Measurements from ENCODE around the gene SIGMAR1.
"Not testable (repeated sequence)": the region's sequence is repeated elsewhere in the genome, so short reads cannot be mapped to it uniquely, and the experiment has no call there.

SIGMAR1 gene

GRCh38 chr9:34639322-34639721 lies 1.7 kb upstream of the SIGMAR1 start:
- H2BK12ac ChIP-seq (ENCODE audit: low read length) = not testable (repeated sequence)

GRCh38 chr9:34638138-34638445 lies 505 bp upstream of the SIGMAR1 start:
- H3K79me2 ChIP-seq (ENCODE audit: control insufficient read depth, insufficient read depth, low read length, poor library complexity) = peaks cover 4% of the 10 kb centered on the region
- H3K79me1 ChIP-seq (ENCODE audit: low read length) = peaks cover 9% of the 10 kb centered on the region
- no CpG with 5 or more reads among the region's 7 CpGs for WGBS (ENCODE audit: extremely low coverage, insufficient coverage, insufficient read length)
- DNase-seq = no peak
- peak overlapping the region; percentile 15 for H3K27ac ChIP-seq (ENCODE audit: low read depth, low read length)
- H2AK5ac ChIP-seq (ENCODE audit: low read length) = no peak overlapping the region
- H3K9ac ChIP-seq (ENCODE audit: low read length) = peak overlapping the region; percentile 64
- peak overlapping the region; percentile 23 for H2BK120ac ChIP-seq (ENCODE audit: insufficient read depth, low read length, poor library complexity)
- peak overlapping the region; percentile 77 for H2AFZ ChIP-seq (ENCODE audit: insufficient read depth, low read length, poor library complexity)
- H4K8ac ChIP-seq (ENCODE audit: low read depth, low read length) = peak overlapping the region; percentile 88
- H3K23ac ChIP-seq (ENCODE audit: low read length) = no peak overlapping the region
- no peak overlapping the region for H2BK12ac ChIP-seq (ENCODE audit: low read length)
- peaks cover 3 to 6% of the 10 kb centered on the region in 2 experiments for H3K36me3 ChIP-seq (ENCODE audit: control insufficient read depth in 1 of 2, insufficient read depth in 2 of 2, low read length in 2 of 2)
- H3K4me3 ChIP-seq (ENCODE audit: low read depth, low read length) = peak overlapping the region; percentile 85
- peak overlapping the region; percentile 95 for H3K4me2 ChIP-seq (ENCODE audit: low read length)
- peak overlapping the region; percentile 6 for H2BK5ac ChIP-seq (ENCODE audit: low read depth, low read length, poor library complexity)
- no peak overlapping the region for H3K4ac ChIP-seq (ENCODE audit: low read depth, low read length)
- H3K14ac ChIP-seq (ENCODE audit: low read length) = peak overlapping the region; percentile 48
- H3K18ac ChIP-seq (ENCODE audit: low read length) = peak overlapping the region; percentile 30
- no peaks in the 10 kb centered on the region for H3K27me3 ChIP-seq (ENCODE audit: insufficient read depth, low read length)
- H4K12ac ChIP-seq (ENCODE audit: low read depth, low read length) = peak overlapping the region; percentile 9
- H3K4me1 ChIP-seq (ENCODE audit: control insufficient read depth in 1 of 2, insufficient read depth in 2 of 2, low read length in 2 of 2) = peaks cover 10 to 15% of the 10 kb centered on the region in 2 experiments
- H4K91ac ChIP-seq (ENCODE audit: low read depth, low read length) = peak overlapping the region; percentile 50
- H3K9me3 ChIP-seq (ENCODE audit: insufficient read depth, low read depth, low read length) = no peaks in the 10 kb centered on the region

More at GRCh38 chr9:34639322-34639721, 1.7 kb upstream of the SIGMAR1 start:
- not testable (repeated sequence) for DNase-seq; H2AK5ac ChIP-seq (ENCODE audit: low read length); H3K4me3 ChIP-seq (ENCODE audit: low read depth, low read length); H3K9me3 ChIP-seq (ENCODE audit: insufficient read depth, low read depth, low read length); H3K23ac ChIP-seq (ENCODE audit: low read length); H3K14ac ChIP-seq (ENCODE audit: low read length); H3K27me3 ChIP-seq (ENCODE audit: insufficient read depth, low read length); H3K4me2 ChIP-seq (ENCODE audit: low read length); H3K36me3 ChIP-seq (ENCODE audit: control insufficient read depth in 1 of 2, insufficient read depth in 2 of 2, low read length in 2 of 2); H4K12ac ChIP-seq (ENCODE audit: low read depth, low read length); H4K91ac ChIP-seq (ENCODE audit: low read depth, low read length); H2BK5ac ChIP-seq (ENCODE audit: low read depth, low read length, poor library complexity); H2BK120ac ChIP-seq (ENCODE audit: insufficient read depth, low read length, poor library complexity); H3K18ac ChIP-seq (ENCODE audit: low read length); H3K4ac ChIP-seq (ENCODE audit: low read depth, low read length); H3K27ac ChIP-seq (ENCODE audit: low read depth, low read length); H3K79me2 ChIP-seq (ENCODE audit: control insufficient read depth, insufficient read depth, low read length, poor library complexity); H3K79me1 ChIP-seq (ENCODE audit: low read length); H4K8ac ChIP-seq (ENCODE audit: low read depth, low read length); H3K9ac ChIP-seq (ENCODE audit: low read length); H2AFZ ChIP-seq (ENCODE audit: insufficient read depth, low read length, poor library complexity)
- WGBS (ENCODE audit: extremely low coverage, insufficient coverage, insufficient read length) = no CpG with 5 or more reads among the region's 8 CpGs
- H3K4me1 ChIP-seq (ENCODE audit: control insufficient read depth in 1 of 2, insufficient read depth in 2 of 2, low read length in 2 of 2) = peaks cover 10 to 16% of the 10 kb centered on the region in 2 experiments

GRCh38 chr9:34636791-34637355 lies 714 bp downstream of the SIGMAR1 start:
- peaks cover 3 to 6% of the 10 kb centered on the region in 2 experiments for H3K36me3 ChIP-seq (ENCODE audit: control insufficient read depth in 1 of 2, insufficient read depth in 2 of 2, low read length in 2 of 2)
- peak overlapping the region; percentile 66 for H2AFZ ChIP-seq (ENCODE audit: insufficient read depth, low read length, poor library complexity)
- H3K23ac ChIP-seq (ENCODE audit: low read length) = no peak overlapping the region
- no peak overlapping the region for H2BK120ac ChIP-seq (ENCODE audit: insufficient read depth, low read length, poor library complexity)
- peak overlapping the region; percentile 17 for H4K91ac ChIP-seq (ENCODE audit: low read depth, low read length)
- peaks cover 10 to 15% of the 10 kb centered on the region in 2 experiments for H3K4me1 ChIP-seq (ENCODE audit: control insufficient read depth in 1 of 2, insufficient read depth in 2 of 2, low read length in 2 of 2)
- no peak for DNase-seq
- peak overlapping the region; percentile 38 for H4K12ac ChIP-seq (ENCODE audit: low read depth, low read length)
- H3K79me1 ChIP-seq (ENCODE audit: low read length) = peaks cover 9% of the 10 kb centered on the region
- no CpG with 5 or more reads among the region's 23 CpGs for WGBS (ENCODE audit: extremely low coverage, insufficient coverage, insufficient read length)
- H4K8ac ChIP-seq (ENCODE audit: low read depth, low read length) = peak overlapping the region; percentile 65
- H3K4me3 ChIP-seq (ENCODE audit: low read depth, low read length) = peak overlapping the region; percentile 85
- H3K79me2 ChIP-seq (ENCODE audit: control insufficient read depth, insufficient read depth, low read length, poor library complexity) = peaks cover 4% of the 10 kb centered on the region
- peak overlapping the region; percentile 70 for H3K14ac ChIP-seq (ENCODE audit: low read length)
- no peak overlapping the region for H2BK5ac ChIP-seq (ENCODE audit: low read depth, low read length, poor library complexity)
- H2BK12ac ChIP-seq (ENCODE audit: low read length) = no peak overlapping the region
- H3K27me3 ChIP-seq (ENCODE audit: insufficient read depth, low read length) = no peaks in the 10 kb centered on the region
- H3K9me3 ChIP-seq (ENCODE audit: insufficient read depth, low read depth, low read length) = no peaks in the 10 kb centered on the region
- H3K18ac ChIP-seq (ENCODE audit: low read length) = peak overlapping the region; percentile 65
- H3K27ac ChIP-seq (ENCODE audit: low read depth, low read length) = no peak overlapping the region
- H3K9ac ChIP-seq (ENCODE audit: low read length) = peak overlapping the region; percentile 88
- H2AK5ac ChIP-seq (ENCODE audit: low read length) = no peak overlapping the region
- H3K4ac ChIP-seq (ENCODE audit: low read depth, low read length) = no peak overlapping the region
- H3K4me2 ChIP-seq (ENCODE audit: low read length) = peak overlapping the region; percentile 95

- Histone ChIP-seq H2AFZ (ENCODE audit: insufficient read depth, low read length, poor library complexity) (no peak overlapping the region), H3K36me3 (ENCODE audit: control insufficient read depth in 1 of 2, insufficient read depth in 2 of 2, low read length in 2 of 2) (peaks cover 3 to 6% of the 10 kb centered on the region in 2 experiments), H3K18ac (ENCODE audit: low read length) (no peak overlapping the region), H3K4me2 (ENCODE audit: low read length) (no peak overlapping the region), H3K4me1 (ENCODE audit: control insufficient read depth in 1 of 2, insufficient read depth in 2 of 2, low read length in 2 of 2) (peaks cover 7 to 15% of the 10 kb centered on the region in 2 experiments), H2BK5ac (ENCODE audit: low read depth, low read length, poor library complexity) (no peak overlapping the region), H3K23ac (ENCODE audit: low read length) (no peak overlapping the region), H3K27me3 (ENCODE audit: insufficient read depth, low read length) (peaks cover 7% of the 10 kb centered on the region), H4K8ac (ENCODE audit: low read depth, low read length) (no peak overlapping the region), H2BK120ac (ENCODE audit: insufficient read depth, low read length, poor library complexity) (no peak overlapping the region), H4K91ac (ENCODE audit: low read depth, low read length) (no peak overlapping the region), H3K9ac (ENCODE audit: low read length) (no peak overlapping the region), H3K9me3 (ENCODE audit: insufficient read depth, low read depth, low read length) (no peaks in the 10 kb centered on the region), H3K27ac (ENCODE audit: low read depth, low read length) (no peak overlapping the region), H2AK5ac (ENCODE audit: low read length) (no peak overlapping the region), H2BK12ac (ENCODE audit: low read length) (no peak overlapping the region), H3K4me3 (ENCODE audit: low read depth, low read length) (no peak overlapping the region), H3K4ac (ENCODE audit: low read depth, low read length) (no peak overlapping the region), H3K14ac (ENCODE audit: low read length) (no peak overlapping the region), H3K79me1 (ENCODE audit: low read length) (peaks cover 9% of the 10 kb centered on the region), H4K12ac (ENCODE audit: low read depth, low read length) (no peak overlapping the region), H3K79me2 (ENCODE audit: control insufficient read depth, insufficient read depth, low read length, poor library complexity) (peaks cover 4% of the 10 kb centered on the region)
- no CpG with 5 or more reads among the region's 14 CpGs for WGBS (ENCODE audit: extremely low coverage, insufficient coverage, insufficient read length)
- no peak for DNase-seq
These were observed 2.0 kb downstream of the SIGMAR1 start for GRCh38 chr9:34635556-34635955.

Measured in trophoblast cell (in vitro differentiated cells and primary cell).